K562 (cell line): ENCODE results near the gene ANKMY2.

ENCODE experiments used
- CTCF ChIP-seq, 3 experiments: IDR thresholded peaks in 2 of 3; conservative IDR thresholded peaks in 1 of 3; 2 replicates each; pipeline ENCODE4 v1.5.1; 2011 to 2012; ENCODE audit warnings: low read length in 3 of 3, mild to moderate bottlenecking in 3 of 3, control low read depth in 2 of 3, improper control_type of control experiment in 1 of 3, inconsistent platforms in 1 of 3, low read depth in 1 of 3, mixed read lengths in 1 of 3, moderate library complexity in 1 of 3; ENCODE audit not compliant: insufficient read depth in 2 of 3
- ELK1 ChIP-seq: sonication (generic); formaldehyde crosslinking; IDR thresholded peaks from 2 replicates; pipeline ENCODE4 v1.8.1; 2022; ENCODE audit warnings: missing genetic modification reagents
- HSF4 ChIP-seq: fragments of 250-450 bp; sonication (Bioruptor Pico); IDR thresholded peaks from 2 replicates; pipeline ENCODE4 v2.1.2; 2022; ENCODE audit warnings: mild to moderate bottlenecking, moderate library complexity, borderline replicate concordance
- MYBL2 ChIP-seq, 2 experiments: fragments of 450-650 bp in 1 of 2; sonication (generic) in 1 of 2; formaldehyde crosslinking in 1 of 2; IDR thresholded peaks; 2 replicates each; pipeline versions ENCODE4 v1.6.1 to v1.8.1; 2017 to 2022; ENCODE audit warnings: borderline replicate concordance in 1 of 2, inconsistent platforms in 1 of 2, low read depth in 1 of 2, mild to moderate bottlenecking in 1 of 2, missing genetic modification reagents in 1 of 2, moderate library complexity in 1 of 2
- NFYB ChIP-seq: IDR thresholded peaks from 2 replicates; pipeline ENCODE4 v1.6.1; 2011; ENCODE audit warnings: mild to moderate bottlenecking, moderate library complexity; ENCODE audit not compliant: insufficient read length; ENCODE audit errors: extremely low read depth
- PHF8 ChIP-seq: fragments of 200-600 bp; sonication (generic); IDR thresholded peaks from 2 replicates; pipeline ENCODE4 v1.6.1; 2012; ENCODE audit warnings: mixed run types, mild to moderate bottlenecking, inconsistent platforms, low read length, moderate library complexity, borderline replicate concordance
- POLR2A ChIP-seq: fragments of 450-650 bp; conservative IDR thresholded peaks from 2 replicates; pipeline ENCODE4 v1.6.1; 2016
- RBM22 ChIP-seq: fragments of 200-400 bp; formaldehyde crosslinking; IDR thresholded peaks from 2 replicates; pipeline ENCODE4 v1.6.1; 2018; ENCODE audit warnings: low read length, low read depth; ENCODE audit not compliant: poor library complexity, severe bottlenecking
- SMARCA5 ChIP-seq: fragments of 450-650 bp; IDR thresholded peaks from 2 replicates; pipeline ENCODE4 v1.6.1; 2016
- ZFPM2 ChIP-seq: fragments of 250-450 bp; sonication (Bioruptor Pico); IDR thresholded peaks from 2 replicates; pipeline ENCODE4 v1.5.1; 2022; ENCODE audit warnings: mild to moderate bottlenecking
- ZNF217 ChIP-seq: sonication (generic); formaldehyde crosslinking; IDR thresholded peaks from 2 replicates; pipeline ENCODE4 v1.8.0; 2022; ENCODE audit warnings: mild to moderate bottlenecking, missing genetic modification reagents
- ZNF253 ChIP-seq: fragments of 250-450 bp; sonication (Bioruptor Pico); conservative IDR thresholded peaks from 2 replicates; pipeline ENCODE4 v1.6.1; 2021; ENCODE audit warnings: mild to moderate bottlenecking
- ZNF274 ChIP-seq: IDR thresholded peaks from 2 replicates; pipeline ENCODE4 v1.6.1; 2011; ENCODE audit warnings: low read depth, mild to moderate bottlenecking, low read length, moderate library complexity, borderline replicate concordance
- TF ChIP-seq, protein P1 (sequence below), 2 experiments: IDR thresholded peaks; 2 replicates each; pipeline ENCODE4 v1.6.1; 2011; ENCODE audit warnings: borderline replicate concordance in 1 of 2, control low read depth in 1 of 2, low read depth in 1 of 2, low read length in 1 of 2, mild to moderate bottlenecking in 1 of 2, mixed read lengths in 1 of 2, moderate library complexity in 1 of 2; ENCODE audit not compliant: insufficient read depth in 1 of 2, insufficient read length in 1 of 2, poor library complexity in 1 of 2, severe bottlenecking in 1 of 2; ENCODE audit errors: extremely low read depth in 1 of 2

DNA sequence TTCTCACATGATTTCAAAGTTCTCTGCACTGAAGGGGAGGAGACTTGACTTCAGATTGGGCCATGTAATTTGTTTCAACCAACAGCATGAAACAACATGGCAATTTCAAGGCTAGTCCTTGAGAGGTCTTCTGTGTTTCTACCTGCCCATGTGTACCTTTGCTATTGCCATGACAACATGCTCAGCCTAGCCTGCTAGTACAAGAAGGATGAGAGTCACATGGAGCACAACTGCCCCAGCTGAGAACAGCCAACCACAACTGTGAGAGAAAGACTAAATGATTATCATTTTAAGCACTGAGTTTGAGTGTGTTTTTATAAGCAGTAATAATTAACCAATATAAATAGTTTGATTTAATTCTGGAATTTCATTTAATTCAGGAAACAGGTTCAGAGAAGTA is 41.9 kb downstream of the ANKMY2 start:
- TF ChIP-seq MYBL2 (IDR thresholded peaks at IDR 0.05; ENCODE audit: low read depth) (no peak), MYBL2 (CRISPR knock-in tag; IDR thresholded peaks at IDR 0.05; ENCODE audit: borderline replicate concordance) (no peak), ELK1 (no peak), ZFPM2 (CRISPR knock-in tag) (no peak), POLR2A (no peak), ZNF253 (CRISPR knock-in tag) (no peak), ZNF274 (no peak), HSF4 (no peak), PHF8 (no peak), SMARCA5 (no peak), NFYB (no peak), CTCF (IDR thresholded peaks at IDR 0.05 in 2 of 3, conservative IDR thresholded peaks at IDR 0.05 in 1 of 3; ENCODE audit: insufficient read depth in 2 of 3, low read depth in 1 of 3, low read length in 3 of 3) (no peak), RBM22 (no peak), ZNF217 (CRISPR knock-in tag) (no peak)
- TF ChIP-seq, protein P1, sequence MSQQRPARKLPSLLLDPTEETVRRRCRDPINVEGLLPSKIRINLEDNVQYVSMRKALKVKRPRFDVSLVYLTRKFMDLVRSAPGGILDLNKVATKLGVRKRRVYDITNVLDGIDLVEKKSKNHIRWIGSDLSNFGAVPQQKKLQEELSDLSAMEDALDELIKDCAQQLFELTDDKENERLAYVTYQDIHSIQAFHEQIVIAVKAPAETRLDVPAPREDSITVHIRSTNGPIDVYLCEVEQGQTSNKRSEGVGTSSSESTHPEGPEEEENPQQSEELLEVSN (IDR thresholded peaks at IDR 0.05; ENCODE audit: borderline replicate concordance in 1 of 2, extremely low read depth in 1 of 2, insufficient read depth in 1 of 2, insufficient read length in 1 of 2, low read depth in 1 of 2, low read length in 1 of 2, poor library complexity in 1 of 2, severe bottlenecking in 1 of 2): no peak
